GM10266 (cell line): ENCODE results near the gene PRKCZ.

Source experiments
- DNase-seq: peaks from one replicate; pipeline ENCODE4 v3.0.0; 2012; ENCODE audit errors: extremely low spot score
- CTCF ChIP-seq: IDR thresholded peaks from 2 replicates; pipeline ENCODE4 v1.5.1; 2012; ENCODE audit warnings: mild to moderate bottlenecking, low read depth; ENCODE audit not compliant: control insufficient read depth, insufficient read depth; ENCODE audit errors: missing control alignments

PRKCZ gene

GRCh38 chr1:2229911-2230731, 179.9 kb downstream of the PRKCZ start:
- no peak for DNase-seq
- TF ChIP-seq CTCF = no peak

DNA sequence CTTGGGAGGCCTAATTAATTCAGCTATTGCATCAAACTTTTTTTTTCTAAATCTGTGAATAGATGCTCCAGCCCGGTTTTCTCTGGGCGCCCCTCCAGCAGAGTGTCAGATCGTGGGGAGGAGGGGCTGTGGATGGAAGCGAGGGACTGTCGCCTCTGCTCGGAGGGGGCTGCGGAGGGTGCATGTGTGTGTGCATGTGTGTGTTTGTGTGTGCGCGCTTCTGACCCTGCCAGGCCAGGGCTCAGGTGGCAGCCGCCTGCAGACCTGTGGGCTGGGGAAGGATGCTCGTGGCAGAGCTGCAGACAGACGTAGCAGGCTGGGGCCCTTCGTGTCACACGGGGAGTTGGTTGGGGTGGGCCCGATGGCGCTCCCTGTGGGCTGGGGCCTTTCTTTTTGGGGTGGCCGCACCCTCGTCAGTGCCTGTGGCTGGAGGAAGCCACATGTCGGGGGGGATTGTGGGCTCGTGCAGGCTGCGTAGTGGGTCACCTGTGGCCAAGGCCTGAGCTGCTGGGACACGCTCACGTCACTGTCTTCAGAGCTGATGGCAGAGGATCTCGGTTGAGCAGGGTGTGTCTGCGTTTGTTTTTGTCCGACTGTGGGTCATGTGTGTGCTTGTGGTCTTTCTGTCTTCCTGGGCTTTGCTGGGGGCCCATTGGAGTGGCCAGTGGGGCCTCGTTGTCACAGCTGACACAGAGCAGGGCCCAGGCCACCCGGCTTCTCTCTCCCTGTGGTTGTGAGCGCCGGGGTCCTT, 180.7 kb downstream of the PRKCZ start:
- no peak for DNase-seq
- TF ChIP-seq CTCF = no peak

DNA sequence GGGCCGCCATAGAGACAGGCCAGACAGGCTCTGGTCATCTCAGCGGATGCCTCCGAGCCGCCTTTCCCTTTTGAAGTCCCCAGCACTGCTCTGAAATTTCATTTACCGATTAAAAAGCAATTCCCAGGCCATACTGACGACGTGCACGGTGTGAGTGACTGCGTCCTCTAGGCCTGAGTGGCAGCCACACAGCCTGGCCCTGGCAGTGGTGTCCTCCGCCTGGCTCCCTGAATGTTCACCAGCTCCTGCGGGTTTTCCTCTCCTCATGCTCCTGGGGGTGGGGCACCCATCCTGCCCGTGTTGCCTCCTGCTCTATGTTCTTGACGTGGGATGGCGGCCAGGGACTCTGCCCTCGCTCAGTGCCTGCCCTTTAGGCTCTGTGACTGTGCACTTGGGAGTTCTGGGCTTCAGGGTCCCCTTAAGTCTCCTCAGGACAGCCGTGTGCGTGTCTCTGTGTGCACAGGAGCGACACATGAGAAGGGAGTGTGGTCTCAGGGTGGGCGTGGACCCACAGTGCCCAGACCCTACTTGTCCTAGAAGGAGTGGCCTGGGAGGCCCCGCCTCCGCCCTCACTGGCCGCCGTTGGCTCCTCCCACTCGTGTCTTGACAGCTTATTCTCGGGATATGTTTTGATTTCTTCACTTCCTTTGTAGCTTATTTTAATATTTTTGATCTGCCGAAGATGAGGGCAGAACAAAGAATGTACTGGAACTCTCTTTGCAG, 181.5 kb downstream of the PRKCZ start:
- no peak for DNase-seq

DNA sequence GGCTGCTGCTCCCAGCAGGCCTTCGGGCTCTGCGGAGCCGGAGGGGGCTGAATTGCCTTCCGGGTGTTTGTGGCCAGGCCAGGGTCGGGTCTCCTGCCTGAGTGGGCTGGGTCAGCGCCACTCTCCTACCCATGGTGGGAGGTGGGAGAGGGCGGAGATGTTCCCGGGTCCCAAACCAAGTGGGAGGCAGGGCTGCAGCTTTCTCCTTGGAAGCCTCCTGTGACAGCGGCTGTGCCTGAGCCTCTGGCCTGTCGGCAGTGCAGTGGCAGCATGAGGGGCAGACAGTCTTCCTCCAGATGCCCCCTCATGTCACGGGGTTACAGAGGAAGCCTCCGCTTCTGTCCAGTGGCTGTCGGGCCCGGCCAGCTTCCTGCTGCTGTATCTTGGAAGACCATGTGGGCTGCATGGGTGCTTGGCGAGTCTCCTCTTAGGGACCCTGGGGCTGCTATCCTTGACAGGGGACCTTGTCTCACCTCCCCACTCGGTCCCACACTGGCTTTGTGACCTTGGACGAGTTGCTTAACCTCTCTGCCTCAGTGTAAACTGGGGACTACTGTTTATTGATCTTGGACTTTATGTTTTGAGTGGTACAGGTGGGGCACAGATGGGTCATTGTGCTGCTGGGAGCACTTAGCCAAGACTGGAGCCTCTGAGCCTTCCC, 182.2 kb downstream of the PRKCZ start:
- TF ChIP-seq CTCF = no peak

More for the DNA sequence above, 181.5 kb downstream of the PRKCZ start:
- no peak for TF ChIP-seq CTCF

GRCh38 chr1:2232916-2233438, 182.8 kb downstream of the PRKCZ start:
- no peak for TF ChIP-seq CTCF
- no peak for DNase-seq

More for the DNA sequence above, 182.2 kb downstream of the PRKCZ start:
- no peak for DNase-seq

- DNase-seq = no peak
- TF ChIP-seq CTCF = no peak
These were observed 183.3 kb downstream of the PRKCZ start for GRCh38 chr1:2233468-2233867.
